Retinal pigment epithelial cell (primary cell): Measurements from ENCODE around the gene LRRC28.

Source experiments
- DNase-seq: peaks from one replicate; pipeline ENCODE4 v3.0.0-alpha.2; 2010; ENCODE audit warnings: low read depth
- H3K4me3 ChIP-seq: 2 replicates; pipeline ENCODE4 v1.5.1; 2011; ENCODE audit warnings: mild to moderate bottlenecking, low read length, control low read depth, moderate library complexity
- TF ChIP-seq, protein P1 (sequence below): conservative IDR thresholded peaks from 2 replicates; pipeline ENCODE4 v1.5.1; 2011; ENCODE audit warnings: low read depth, low read length, control low read depth, inconsistent platforms

The LRRC28 gene

GRCh38 chr15:99369196-99369595 lies 117.9 kb downstream of the LRRC28 start:
- no peak overlapping the region for H3K4me3 ChIP-seq
- TF ChIP-seq, protein P1, sequence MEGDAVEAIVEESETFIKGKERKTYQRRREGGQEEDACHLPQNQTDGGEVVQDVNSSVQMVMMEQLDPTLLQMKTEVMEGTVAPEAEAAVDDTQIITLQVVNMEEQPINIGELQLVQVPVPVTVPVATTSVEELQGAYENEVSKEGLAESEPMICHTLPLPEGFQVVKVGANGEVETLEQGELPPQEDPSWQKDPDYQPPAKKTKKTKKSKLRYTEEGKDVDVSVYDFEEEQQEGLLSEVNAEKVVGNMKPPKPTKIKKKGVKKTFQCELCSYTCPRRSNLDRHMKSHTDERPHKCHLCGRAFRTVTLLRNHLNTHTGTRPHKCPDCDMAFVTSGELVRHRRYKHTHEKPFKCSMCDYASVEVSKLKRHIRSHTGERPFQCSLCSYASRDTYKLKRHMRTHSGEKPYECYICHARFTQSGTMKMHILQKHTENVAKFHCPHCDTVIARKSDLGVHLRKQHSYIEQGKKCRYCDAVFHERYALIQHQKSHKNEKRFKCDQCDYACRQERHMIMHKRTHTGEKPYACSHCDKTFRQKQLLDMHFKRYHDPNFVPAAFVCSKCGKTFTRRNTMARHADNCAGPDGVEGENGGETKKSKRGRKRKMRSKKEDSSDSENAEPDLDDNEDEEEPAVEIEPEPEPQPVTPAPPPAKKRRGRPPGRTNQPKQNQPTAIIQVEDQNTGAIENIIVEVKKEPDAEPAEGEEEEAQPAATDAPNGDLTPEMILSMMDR: no peak
- DNase-seq: no peak

GRCh38 chr15:99371180-99372103 lies 120.2 kb downstream of the LRRC28 start:
- TF ChIP-seq, protein P1: no peak
- no peak for DNase-seq
- H3K4me3 ChIP-seq: no peak overlapping the region

DNA sequence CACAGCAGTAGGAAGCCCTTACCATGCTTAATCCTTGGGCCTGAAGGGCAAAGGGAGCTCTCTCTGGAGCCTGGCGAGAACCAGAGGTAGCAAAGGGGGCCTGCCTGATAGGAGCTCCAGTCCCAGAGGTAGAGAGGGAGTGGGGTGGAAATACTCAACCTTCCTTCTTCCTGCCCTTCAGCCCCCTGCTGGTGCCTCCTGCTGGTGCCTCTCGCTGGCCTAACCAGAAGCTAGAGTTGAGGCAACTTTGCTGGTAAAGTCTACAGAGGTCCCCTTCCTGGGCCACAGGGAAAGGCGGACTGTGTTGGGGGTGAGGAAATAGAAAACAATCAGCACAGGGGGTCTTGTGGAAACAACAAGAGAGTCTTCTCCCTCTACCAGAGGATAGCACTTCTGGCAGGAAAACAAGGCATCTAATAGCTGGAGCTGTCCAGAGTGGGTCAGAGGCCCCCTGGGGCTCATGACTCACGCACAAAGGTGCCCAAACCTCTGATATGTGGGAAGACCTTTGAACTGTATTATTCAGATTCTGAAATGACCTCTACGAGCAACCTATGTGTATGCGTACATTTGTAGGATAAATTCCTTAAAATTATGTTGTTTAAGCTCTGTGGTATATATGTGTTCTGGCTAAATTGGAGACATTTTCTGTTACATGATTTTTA lies 133.9 kb downstream of the LRRC28 start:
- TF ChIP-seq, protein P1: peak; percentile 7
- H3K4me3 ChIP-seq: no peak overlapping the region
- DNase-seq: no peak

- TF ChIP-seq, protein P1: no peak
- no peak for DNase-seq
- H3K4me3 ChIP-seq: no peak overlapping the region
Observed at GRCh38 chr15:99385865-99386264, 134.6 kb downstream of the LRRC28 start.

DNA sequence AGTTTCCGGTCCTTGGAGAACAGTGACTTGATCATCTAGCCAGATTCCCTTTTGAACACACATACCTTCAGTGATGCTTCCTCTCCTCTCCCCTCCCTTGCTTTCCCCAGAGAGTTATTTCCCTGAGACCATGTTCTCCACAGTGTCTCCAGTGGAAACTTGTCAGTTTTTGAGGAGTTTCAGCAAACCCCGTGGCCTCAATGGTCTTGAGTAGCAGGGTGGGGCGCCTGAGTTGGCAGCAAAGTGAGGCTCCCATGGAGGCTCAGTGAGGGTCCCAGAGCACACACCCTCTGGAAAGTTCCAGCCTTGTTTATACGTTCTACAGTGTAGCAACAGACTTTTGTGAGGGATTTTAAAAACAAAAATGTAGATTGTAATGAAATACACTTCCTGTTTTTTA lies 135.1 kb downstream of the LRRC28 start:
- TF ChIP-seq, protein P1: no peak
- no peak for DNase-seq
- no peak overlapping the region for H3K4me3 ChIP-seq

GRCh38 chr15:99387421-99388168 lies 136.3 kb downstream of the LRRC28 start:
- H3K4me3 ChIP-seq: no peak overlapping the region
- TF ChIP-seq, protein P1: no peak

More at GRCh38 chr15:99387421-99388168, 136.3 kb downstream of the LRRC28 start:
- no peak for DNase-seq
